GM23338 (cell line): ENCODE measurements around the gene ELOVL2. TPM values are rescaled to one million over a fixed set of nuclear protein-coding genes. Genes with fewer than 3 reads are reported as not detected.

ENCODE experiments used
- ATAC-seq: fragments of 200-7000 bp; cut with Tn5 transposase; 3 replicates; pipeline ENCODE4 v1.9.1; 2020
- DNase-seq: peaks from one replicate; pipeline ENCODE4 v3.0.0-alpha.2; 2015; ENCODE audit warnings: low spot score
- H2AFZ ChIP-seq: fragments of 200-600 bp; sonication (generic); 2 replicates; pipeline ENCODE4 v1.8.0; 2016; ENCODE audit warnings: antibody characterized with exemption, mild to moderate bottlenecking, moderate library complexity
- H3F3A ChIP-seq: fragments of 200-600 bp; sonication (generic); replicated peaks from 2 replicates; pipeline ENCODE4 v1.8.0; 2017; ENCODE audit warnings: antibody characterized with exemption, mixed run types, low read depth
- H3K27ac ChIP-seq: fragments of 200-600 bp; sonication (generic); 2 replicates; pipeline ENCODE4 v1.6.1; 2016; ENCODE audit warnings: low read depth
- H3K27me3 ChIP-seq: fragments of 200-600 bp; sonication (generic); 2 replicates; pipeline ENCODE4 v1.8.0; 2016; ENCODE audit warnings: mild to moderate bottlenecking, mixed run types, moderate library complexity; ENCODE audit not compliant: insufficient read depth
- H3K36me3 ChIP-seq: fragments of 200-600 bp; sonication (generic); 2 replicates; pipeline ENCODE4 v1.8.0; 2016; ENCODE audit warnings: mild to moderate bottlenecking; ENCODE audit not compliant: insufficient read depth
- H3K4me1 ChIP-seq: fragments of 200-600 bp; sonication (generic); 2 replicates; pipeline ENCODE4 v1.8.0; 2016; ENCODE audit warnings: mild to moderate bottlenecking, moderate library complexity; ENCODE audit not compliant: insufficient read depth
- H3K4me2 ChIP-seq: fragments of 200-600 bp; sonication (generic); 2 replicates; pipeline ENCODE4 v1.7.1; 2017; ENCODE audit warnings: mixed run types
- H3K4me3 ChIP-seq: fragments of 200-600 bp; sonication (generic); 2 replicates; pipeline ENCODE4 v1.6.1; 2016; ENCODE audit warnings: mixed run types
- H3K79me2 ChIP-seq: fragments of 200-600 bp; sonication (generic); replicated peaks from 2 replicates; pipeline ENCODE4 v1.8.0; 2017; ENCODE audit warnings: mild to moderate bottlenecking; ENCODE audit not compliant: insufficient read depth
- H3K9me2 ChIP-seq: fragments of 200-600 bp; sonication (generic); 2 replicates; pipeline ENCODE4 v1.8.0; 2017; ENCODE audit not compliant: insufficient read depth
- H4K20me1 ChIP-seq: fragments of 200-600 bp; sonication (generic); replicated peaks from 2 replicates; pipeline ENCODE4 v1.8.0; 2017; ENCODE audit warnings: mild to moderate bottlenecking; ENCODE audit not compliant: insufficient read depth
- H3K27ac Mint-ChIP-seq: 2 replicates; pipeline ENCODE4 v1.8.0; 2020; ENCODE audit warnings: inconsistent platforms, mild to moderate bottlenecking, moderate library complexity, mixed read lengths
- H3K27me3 Mint-ChIP-seq: 3 replicates; pipeline ENCODE4 v1.8.0; 2022; ENCODE audit warnings: low read depth, mild to moderate bottlenecking, moderate library complexity, mixed read lengths, inconsistent platforms; ENCODE audit not compliant: insufficient read depth, poor library complexity
- H3K36me3 Mint-ChIP-seq: 3 replicates; pipeline ENCODE4 v1.8.0; 2021; ENCODE audit warnings: low read depth, mild to moderate bottlenecking, inconsistent platforms, moderate library complexity, mixed read lengths
- H3K4me1 Mint-ChIP-seq: 3 replicates; pipeline ENCODE4 v1.8.0; 2020; ENCODE audit warnings: mild to moderate bottlenecking, inconsistent platforms, mixed read lengths
- H3K4me3 Mint-ChIP-seq: 3 replicates; pipeline ENCODE4 v1.8.0; 2021; ENCODE audit warnings: moderate library complexity, mild to moderate bottlenecking, inconsistent platforms, mixed read lengths
- H3K9me3 Mint-ChIP-seq: 3 replicates; pipeline ENCODE4 v1.8.0; 2020; ENCODE audit warnings: moderate library complexity, mild to moderate bottlenecking, inconsistent platforms, mixed read lengths
- CREB1 ChIP-seq: fragments of 250-450 bp; sonication (Bioruptor Pico); IDR thresholded peaks from 2 replicates; pipeline ENCODE4 v1.5.0; 2020; ENCODE audit warnings: low read depth, mild to moderate bottlenecking, moderate library complexity
- CTCF ChIP-seq, 2 experiments: fragments of 200-600 bp in 1 of 2; sonication (generic) in 1 of 2; conservative IDR thresholded peaks; 2 replicates each; pipeline versions ENCODE4 v1.5.1 to v1.6.1; 2016 to 2017; ENCODE audit warnings: antibody characterized with exemption in 2 of 2, low read depth in 2 of 2, mild to moderate bottlenecking in 2 of 2, moderate library complexity in 1 of 2
- ETS1 ChIP-seq: IDR thresholded peaks from 2 replicates; pipeline ENCODE4 v1.6.1; 2016; ENCODE audit warnings: antibody characterized with exemption
- EZH2 ChIP-seq: fragments of 200-600 bp; sonication (generic); IDR thresholded peaks from one replicate; pipeline ENCODE4 v1.8.0; 2017; ENCODE audit warnings: antibody characterized with exemption, mild to moderate bottlenecking, low read depth; ENCODE audit not compliant: unreplicated experiment
- EZH2phosphoT487 ChIP-seq: fragments of 200-600 bp; sonication (generic); IDR thresholded peaks from one replicate; pipeline ENCODE4 v1.8.1; 2018; ENCODE audit warnings: antibody characterized with exemption; ENCODE audit not compliant: unreplicated experiment
- JUNB ChIP-seq: IDR thresholded peaks from one replicate; pipeline ENCODE4 v1.6.1; 2016; ENCODE audit warnings: antibody characterized with exemption; ENCODE audit not compliant: unreplicated experiment
- NANOG ChIP-seq: IDR thresholded peaks from 2 replicates; pipeline ENCODE4 v1.6.1; 2016; ENCODE audit warnings: antibody characterized with exemption, borderline replicate concordance
- POLR2AphosphoS5 ChIP-seq: IDR thresholded peaks from 2 replicates; pipeline ENCODE4 v1.6.1; 2016; ENCODE audit warnings: antibody characterized with exemption, low read depth
- REST ChIP-seq: IDR thresholded peaks from one replicate; pipeline ENCODE4 v1.6.1; 2018; ENCODE audit warnings: antibody characterized with exemption; ENCODE audit not compliant: unreplicated experiment
- STAT1 ChIP-seq: IDR thresholded peaks from one replicate; pipeline ENCODE4 v1.6.1; 2016; ENCODE audit warnings: antibody characterized with exemption; ENCODE audit not compliant: unreplicated experiment
- ZNF114 ChIP-seq: fragments of 250-450 bp; sonication (Bioruptor Pico); IDR thresholded peaks from 2 replicates; pipeline ENCODE4 v1.5.0; 2020; ENCODE audit warnings: mild to moderate bottlenecking, moderate library complexity
- ZNF331 ChIP-seq: fragments of 250-450 bp; sonication (Bioruptor Pico); IDR thresholded peaks from 2 replicates; pipeline ENCODE4 v1.5.0; 2020; ENCODE audit warnings: low read depth, mild to moderate bottlenecking, moderate library complexity
- polyA plus RNA-seq: library from polyadenylated mRNA; unstranded; fragments of >200 nt; fragmentation: Nextera tagmentation; extraction: Ambion mirVana; gene quantifications from 2 replicates; pipeline ENCODE4 v1.2.1, GENCODE V29; 2016
- total RNA-seq: library from RNA; depleted of rRNA; stranded (reverse); fragments of >200 nt; shearing (Covaris generic); gene quantifications from 2 replicates; pipeline ENCODE4 v1.2.3, GENCODE V29; 2014

ELOVL2 gene
- total and polyA plus RNA-seq, 2 experiments from 2014 or later = 1.2 to 1.6 TPM

- Histone ChIP-seq H3K79me2 (no peaks in the 10 kb centered on the region), H2AFZ (no peak overlapping the region), H3K4me1 (no peaks in the 10 kb centered on the region), H4K20me1 (no peaks in the 10 kb centered on the region), H3K9me2 (peaks cover 6% of the 10 kb centered on the region), H3F3A (no peaks in the 10 kb centered on the region), H3K4me3 (no peak overlapping the region), H3K4me2 (no peak overlapping the region), H3K27ac (no peak overlapping the region), H3K27me3 (no peaks in the 10 kb centered on the region), H3K36me3 (no peaks in the 10 kb centered on the region)
- H3K27ac Mint-ChIP-seq = no peak overlapping the region
- ATAC-seq (no peak), DNase-seq (no peak)
- H3K27me3 Mint-ChIP-seq = peaks cover 3% of the 10 kb centered on the region
- H3K36me3 Mint-ChIP-seq = no peaks in the 10 kb centered on the region
- no peak overlapping the region for H3K4me3 Mint-ChIP-seq
- no peaks in the 10 kb centered on the region for H3K4me1 Mint-ChIP-seq
- TF ChIP-seq ETS1 (no peak), NANOG (no peak), ZNF331 (CRISPR knock-in tag) (no peak), STAT1 (no peak), JUNB (no peak), EZH2phosphoT487 (no peak), CTCF (conservative IDR thresholded peaks at IDR 0.05; ENCODE audit: low read depth in 2 of 2) (no peak)
- no peaks in the 10 kb centered on the region for H3K9me3 Mint-ChIP-seq
These were observed 39.4 kb upstream of the ELOVL2 start for GRCh38 chr6:11083491-11083890.

- H3K4me1 ChIP-seq = peaks cover 16% of the 10 kb centered on the region; the same call in 1 of the 2 replicates
- no peaks in the 10 kb centered on the region for H3K79me2 ChIP-seq
- H3K9me2 ChIP-seq = no peaks in the 10 kb centered on the region
- peaks cover 3% of the 10 kb centered on the region for H3K27me3 Mint-ChIP-seq
- H3K27me3 ChIP-seq = no peaks in the 10 kb centered on the region
- no peak overlapping the region for H3K27ac ChIP-seq
- no peak overlapping the region for H3K27ac Mint-ChIP-seq
- H3K4me2 ChIP-seq = no peak overlapping the region
- DNase-seq (no peak), ATAC-seq (no peak)
- no peak overlapping the region for H3K4me3 ChIP-seq
- H2AFZ ChIP-seq = no peak overlapping the region
- H4K20me1 ChIP-seq = no peaks in the 10 kb centered on the region
- no peak overlapping the region for H3K4me3 Mint-ChIP-seq
- H3K9me3 Mint-ChIP-seq = no peaks in the 10 kb centered on the region
- peaks cover 17% of the 10 kb centered on the region for H3K4me1 Mint-ChIP-seq
- H3K36me3 Mint-ChIP-seq = no peaks in the 10 kb centered on the region
- no peaks in the 10 kb centered on the region for H3F3A ChIP-seq
- H3K36me3 ChIP-seq = no peaks in the 10 kb centered on the region
- TF ChIP-seq ZNF331 (CRISPR knock-in tag) (no peak), REST (no peak), JUNB (no peak), NANOG (no peak), ETS1 (no peak), POLR2AphosphoS5 (no peak), CTCF (conservative IDR thresholded peaks at IDR 0.05; ENCODE audit: low read depth in 2 of 2) (no peak), CREB1 (CRISPR knock-in tag) (no peak), EZH2phosphoT487 (no peak), ZNF114 (CRISPR knock-in tag) (no peak), EZH2 (no peak)
These were observed 36.2 kb upstream of the ELOVL2 start for GRCh38 chr6:11080296-11080695.
